ENCODE data around the gene PPIL4. TPM values are rescaled to one million over a fixed set of nuclear protein-coding genes. Genes with fewer than 3 reads are reported as not detected.

PPIL4 gene
- total RNA-seq, 4 donors from 2014 or later, result 22.1 to 30.2 (median 26.1) TPM

DNA sequence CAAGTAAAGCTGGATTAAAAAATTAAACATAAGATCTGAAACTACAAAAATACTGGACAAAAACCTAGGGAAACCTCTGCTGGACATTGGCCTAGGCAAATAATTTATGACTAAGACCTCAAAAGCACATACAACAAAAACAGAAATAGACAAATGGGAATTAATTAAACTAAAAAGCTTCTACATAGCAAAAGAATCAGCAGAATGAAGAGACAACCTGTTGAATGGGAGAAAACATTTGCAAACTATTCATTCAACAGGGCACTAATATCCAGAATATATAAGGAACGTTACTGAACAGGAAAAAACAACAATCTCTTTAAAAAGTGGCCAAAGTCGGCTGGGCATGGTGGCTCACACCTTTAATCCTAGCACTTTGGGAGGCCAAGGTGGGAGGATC is 13.5 kb upstream of the PPIL4 start:
- no peak overlapping the region for H3K4me3 ChIP-seq
- 60% methylated on average over 2 of the region's 2 CpGs for WGBS
- intact Hi-C loops (cut with DNase I), result no loop called here
- H3K27ac ChIP-seq (replicated peaks in 1 of 4), result no peak overlapping the region
- no peak for DNase-seq (ENCODE audit: extremely low spot score)
- no peak for TF ChIP-seq EP300 (IDR thresholded peaks at IDR 0.05)
- no peak for TF ChIP-seq POLR2A (IDR thresholded peaks at IDR 0.05; ENCODE audit: low read depth)
- no peak for TF ChIP-seq POLR2AphosphoS5 (IDR thresholded peaks at IDR 0.05)
- TF ChIP-seq, protein P1, sequence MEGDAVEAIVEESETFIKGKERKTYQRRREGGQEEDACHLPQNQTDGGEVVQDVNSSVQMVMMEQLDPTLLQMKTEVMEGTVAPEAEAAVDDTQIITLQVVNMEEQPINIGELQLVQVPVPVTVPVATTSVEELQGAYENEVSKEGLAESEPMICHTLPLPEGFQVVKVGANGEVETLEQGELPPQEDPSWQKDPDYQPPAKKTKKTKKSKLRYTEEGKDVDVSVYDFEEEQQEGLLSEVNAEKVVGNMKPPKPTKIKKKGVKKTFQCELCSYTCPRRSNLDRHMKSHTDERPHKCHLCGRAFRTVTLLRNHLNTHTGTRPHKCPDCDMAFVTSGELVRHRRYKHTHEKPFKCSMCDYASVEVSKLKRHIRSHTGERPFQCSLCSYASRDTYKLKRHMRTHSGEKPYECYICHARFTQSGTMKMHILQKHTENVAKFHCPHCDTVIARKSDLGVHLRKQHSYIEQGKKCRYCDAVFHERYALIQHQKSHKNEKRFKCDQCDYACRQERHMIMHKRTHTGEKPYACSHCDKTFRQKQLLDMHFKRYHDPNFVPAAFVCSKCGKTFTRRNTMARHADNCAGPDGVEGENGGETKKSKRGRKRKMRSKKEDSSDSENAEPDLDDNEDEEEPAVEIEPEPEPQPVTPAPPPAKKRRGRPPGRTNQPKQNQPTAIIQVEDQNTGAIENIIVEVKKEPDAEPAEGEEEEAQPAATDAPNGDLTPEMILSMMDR (IDR thresholded peaks at IDR 0.05), result no peak
- H3K27me3 ChIP-seq, result no peaks in the 10 kb centered on the region
- H3K36me3 ChIP-seq, result no peaks in the 10 kb centered on the region
- no peaks in the 10 kb centered on the region for H3K9me3 ChIP-seq
- H3K4me1 ChIP-seq, result no peaks in the 10 kb centered on the region

DNA sequence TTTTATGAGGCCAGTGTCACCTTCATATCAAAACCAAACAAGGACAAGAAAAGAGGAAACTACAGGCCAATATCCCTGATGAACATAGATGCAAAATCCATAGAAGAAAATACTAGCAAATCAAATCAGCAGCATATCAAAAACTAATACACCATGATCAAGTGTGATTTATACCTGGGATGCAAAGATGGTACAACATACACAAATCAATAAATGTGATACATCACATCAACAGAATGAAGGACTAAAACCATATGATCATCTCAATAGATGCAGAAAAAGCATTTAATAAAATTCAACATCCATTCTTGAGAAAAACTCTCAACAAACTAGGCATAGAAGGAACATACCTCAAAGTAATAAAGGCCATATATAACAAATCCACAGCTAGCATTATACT is 12.2 kb upstream of the PPIL4 start:
- Histone ChIP-seq H3K36me3 (no peaks in the 10 kb centered on the region), H3K4me1 (no peaks in the 10 kb centered on the region), H3K4me3 (no peak overlapping the region), H3K9me3 (no peaks in the 10 kb centered on the region), H3K27me3 (peaks cover 0 to 9% (median 0%) of the 10 kb centered on the region in 4 donors), H3K27ac (replicated peaks in 1 of 4) (no peak overlapping the region)
- no peak for DNase-seq (ENCODE audit: extremely low spot score)
- TF ChIP-seq POLR2AphosphoS5 (IDR thresholded peaks at IDR 0.05) (no peak), EP300 (IDR thresholded peaks at IDR 0.05) (no peak), POLR2A (IDR thresholded peaks at IDR 0.05; ENCODE audit: low read depth) (no peak)
- TF ChIP-seq, protein P1 (IDR thresholded peaks at IDR 0.05), result no peak
- intact Hi-C loops (cut with DNase I), result no loop called here

DNA sequence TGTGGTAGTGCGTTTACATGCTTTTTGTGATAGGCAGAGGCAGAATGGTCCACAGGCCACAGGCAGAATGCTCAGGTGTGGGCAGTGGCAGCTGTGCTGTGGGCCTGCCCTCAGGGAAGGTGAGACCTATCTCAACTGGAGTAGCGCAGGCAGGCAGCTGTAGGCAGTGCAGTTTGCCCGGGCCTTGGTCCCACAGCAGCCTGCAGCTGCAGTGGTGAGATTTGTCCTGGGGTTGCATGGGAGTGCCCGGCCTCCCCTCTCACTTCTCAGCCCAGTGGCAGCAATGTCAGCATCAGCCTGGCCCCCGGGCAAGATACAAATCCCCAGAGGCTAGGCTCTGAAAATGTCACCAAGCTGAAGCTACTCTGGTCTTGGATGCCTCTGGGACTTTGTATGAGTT is 6.1 kb upstream of the PPIL4 start:
- TF ChIP-seq POLR2AphosphoS5 (IDR thresholded peaks at IDR 0.05) (no peak), EP300 (IDR thresholded peaks at IDR 0.05) (no peak), POLR2A (IDR thresholded peaks at IDR 0.05; ENCODE audit: low read depth) (no peak)
- TF ChIP-seq, protein P1 (IDR thresholded peaks at IDR 0.05), result no peak
- DNase-seq (ENCODE audit: extremely low spot score), result no peak
- no peaks in the 10 kb centered on the region for H3K36me3 ChIP-seq
- no peak overlapping the region for H3K4me3 ChIP-seq
- no peaks in the 10 kb centered on the region for H3K9me3 ChIP-seq
- 0% methylated on average over 1 of the region's 5 CpGs for WGBS
- H3K27ac ChIP-seq (replicated peaks in 1 of 4), result no peak overlapping the region
- intact Hi-C loops (cut with DNase I), result no loop called here
- peaks cover 0 to 24% (median 0%) of the 10 kb centered on the region in 4 donors for H3K27me3 ChIP-seq
- H3K4me1 ChIP-seq, result no peaks in the 10 kb centered on the region

- Histone ChIP-seq H3K9me3 (no peaks in the 10 kb centered on the region), H3K27me3 (no peaks in the 10 kb centered on the region), H3K36me3 (peaks cover 3 to 6% (median 6%) of the 10 kb centered on the region in 4 donors), H3K4me1 (peaks cover 32 to 38% (median 35%) of the 10 kb centered on the region in 4 donors), H3K4me3 (peak overlapping the region; percentile 91 to 99 (median 96)), H3K27ac (replicated peaks in 1 of 4) (peak overlapping the region; percentile 95 to 98 (median 97))
- DNase-seq (ENCODE audit: extremely low spot score), result no peak
- intact Hi-C loops (cut with DNase I), result loop anchor here (10.0 kb wide), 1 partner anchor 169 kb away; the partner anchor contains the start of gene LATS1
- TF ChIP-seq, protein P1 (IDR thresholded peaks at IDR 0.05), result peak in 1 of 3 experiments; percentile 4
- no peak for TF ChIP-seq EP300 (IDR thresholded peaks at IDR 0.05)
- WGBS, result 0% methylated on average over 16 of the region's 16 CpGs
Measured at GRCh38 chr6:149545258-149545753, 537 bp downstream of the PPIL4 start.

Data from esophagus muscularis mucosa (tissue), 4 donors.